HG02852 (cell line): Measurements from ENCODE around the gene MT1E.
"Not testable (repeated sequence)": the region's sequence is repeated elsewhere in the genome, so short reads cannot be mapped to it uniquely, and the experiment has no call there.

Experiments used
- ATAC-seq: cut with Tn5 transposase; IDR thresholded peaks from one replicate; pipeline ENCODE4 v1.9.1; 2021; ENCODE audit warnings: mild to moderate bottlenecking, moderate library complexity; ENCODE audit not compliant: unreplicated experiment

The MT1E gene

DNA sequence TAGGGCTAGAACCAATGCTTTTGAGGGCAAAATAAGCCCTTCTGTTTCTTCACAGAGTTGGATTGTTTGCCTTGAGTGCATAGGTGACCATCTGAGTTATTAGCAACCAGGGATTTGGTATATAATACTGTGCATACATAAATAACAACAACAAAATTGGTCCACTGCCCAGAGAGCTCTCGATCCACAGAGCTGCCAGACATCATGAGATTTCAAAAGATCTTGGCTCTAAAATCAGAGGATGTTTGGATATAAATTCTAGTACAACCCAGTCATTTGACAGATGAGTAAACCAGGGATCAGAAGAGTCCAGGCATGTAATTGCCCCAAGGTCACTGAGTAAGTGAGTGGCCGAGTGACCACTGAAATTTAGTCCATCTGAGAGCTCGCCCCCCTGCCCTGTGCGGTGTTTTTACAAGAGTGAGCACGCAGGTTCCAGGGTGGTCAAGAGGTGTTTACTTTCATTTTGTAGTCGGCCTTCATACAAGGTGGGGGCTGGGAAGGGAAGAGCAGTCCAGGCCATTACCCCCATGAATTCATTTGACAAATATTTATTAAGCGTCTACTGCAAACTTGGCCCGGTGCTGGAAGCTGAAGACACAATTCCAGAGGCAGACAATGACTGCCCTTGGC lies 19.0 kb upstream of the MT1E start:
- no peak for ATAC-seq

DNA sequence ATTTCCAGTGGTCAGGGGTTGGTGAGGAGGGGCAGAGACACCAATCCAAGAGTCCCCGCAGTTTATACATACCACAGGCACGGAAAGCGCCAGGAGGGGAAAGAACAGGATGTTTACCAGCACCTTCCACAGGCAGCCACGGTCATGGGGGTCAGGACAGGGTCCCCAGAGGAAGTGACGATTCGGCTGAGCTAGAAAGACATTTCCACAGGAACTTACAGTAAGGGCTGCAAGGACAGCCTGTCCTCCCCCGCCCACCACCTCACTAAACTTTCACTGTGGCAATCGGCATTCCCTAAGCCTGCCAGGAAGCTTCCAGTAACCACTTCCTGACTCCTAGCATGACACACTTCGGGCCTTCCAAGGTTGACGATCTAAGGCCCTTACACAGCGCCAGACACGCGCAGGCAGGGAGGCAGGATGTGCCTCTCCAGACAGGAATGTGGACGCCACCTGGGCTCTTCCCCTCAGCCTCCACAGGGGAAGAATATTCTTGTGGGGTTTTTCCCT lies 18.4 kb upstream of the MT1E start:
- no peak for ATAC-seq

DNA sequence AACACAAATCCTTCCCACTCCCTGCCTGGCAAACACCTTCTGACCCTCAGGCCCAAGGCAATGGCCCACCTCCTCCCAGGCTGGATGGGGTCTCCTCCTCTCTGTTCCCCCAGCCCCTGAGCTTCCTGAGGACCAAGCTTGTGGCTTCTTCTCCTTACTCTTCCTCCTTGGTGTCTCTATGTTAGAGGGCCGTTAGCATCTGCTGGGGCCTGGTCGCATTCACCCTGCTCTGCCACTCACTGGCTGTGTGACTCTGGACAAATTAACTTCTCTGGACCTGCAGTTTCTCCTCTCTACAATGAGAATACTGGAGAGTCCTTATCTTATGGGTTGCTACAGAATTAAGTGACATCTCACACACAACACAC lies 17.9 kb upstream of the MT1E start:
- no peak for ATAC-seq

DNA sequence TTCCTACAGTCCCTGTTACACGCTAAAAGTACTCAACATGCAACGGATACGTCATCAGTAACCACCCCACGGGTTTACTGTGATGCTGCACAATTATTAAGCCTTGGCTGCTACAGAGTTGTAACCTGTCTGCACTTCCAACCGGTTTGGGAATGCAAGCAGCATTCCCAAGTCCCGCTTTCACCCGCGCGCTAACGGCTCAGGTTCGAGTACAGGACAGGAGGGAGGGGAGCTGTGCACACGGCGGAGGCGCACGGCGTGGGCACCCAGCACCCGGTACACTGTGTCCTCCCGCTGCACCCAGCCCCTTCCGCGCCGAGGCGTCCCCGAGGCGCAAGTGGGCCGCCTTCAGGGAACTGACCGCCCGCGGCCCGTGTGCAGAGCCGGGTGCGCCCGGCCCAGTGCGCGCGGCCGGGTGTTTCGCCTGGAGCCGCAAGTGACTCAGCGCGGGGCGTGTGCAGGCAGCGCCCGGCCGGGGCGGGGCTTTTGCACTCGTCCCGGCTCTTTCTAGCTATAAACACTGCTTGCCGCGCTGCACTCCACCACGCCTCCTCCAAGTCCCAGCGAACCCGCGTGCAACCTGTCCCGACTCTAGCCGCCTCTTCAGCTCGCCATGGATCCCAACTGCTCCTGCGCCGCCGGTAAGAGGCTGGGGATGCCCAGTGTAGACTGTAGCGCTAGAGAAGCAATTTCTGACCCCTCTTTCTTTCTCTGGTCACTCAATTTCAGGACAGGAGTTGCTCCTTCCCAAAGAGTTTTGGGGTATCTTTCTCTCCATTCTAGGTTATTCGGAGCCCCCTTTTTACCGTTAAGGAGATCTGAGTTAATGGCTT lies 17.3 kb upstream of the MT1E start, which contains the start of gene MT2A:
MT2A (plus strand) TSS at position 542 of the 833 bp plus-strand sequence; CDS start at position 614, 72 bp downstream.
- ATAC-seq: peak; percentile 88

DNA sequence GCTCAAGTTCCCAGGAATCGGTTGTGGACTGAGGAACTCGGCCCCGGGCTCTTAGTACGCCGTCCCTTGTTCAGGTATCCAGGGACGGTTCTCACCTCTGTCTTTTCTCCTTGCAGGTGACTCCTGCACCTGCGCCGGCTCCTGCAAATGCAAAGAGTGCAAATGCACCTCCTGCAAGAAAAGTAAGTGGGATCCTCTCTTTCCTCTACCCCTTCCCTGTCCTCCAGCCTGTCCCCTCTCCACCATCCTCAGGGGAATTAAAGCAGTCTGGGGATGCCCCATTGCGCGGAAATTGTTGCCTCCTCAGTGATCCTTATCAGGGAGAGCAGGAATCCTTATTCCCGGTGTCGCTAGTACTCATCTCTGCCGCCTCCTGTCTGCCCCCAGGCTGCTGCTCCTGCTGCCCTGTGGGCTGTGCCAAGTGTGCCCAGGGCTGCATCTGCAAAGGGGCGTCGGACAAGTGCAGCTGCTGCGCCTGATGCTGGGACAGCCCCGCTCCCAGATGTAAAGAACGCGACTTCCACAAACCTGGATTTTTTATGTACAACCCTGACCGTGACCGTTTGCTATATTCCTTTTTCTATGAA lies 16.6 kb upstream of the MT1E start:
- no peak for ATAC-seq

DNA sequence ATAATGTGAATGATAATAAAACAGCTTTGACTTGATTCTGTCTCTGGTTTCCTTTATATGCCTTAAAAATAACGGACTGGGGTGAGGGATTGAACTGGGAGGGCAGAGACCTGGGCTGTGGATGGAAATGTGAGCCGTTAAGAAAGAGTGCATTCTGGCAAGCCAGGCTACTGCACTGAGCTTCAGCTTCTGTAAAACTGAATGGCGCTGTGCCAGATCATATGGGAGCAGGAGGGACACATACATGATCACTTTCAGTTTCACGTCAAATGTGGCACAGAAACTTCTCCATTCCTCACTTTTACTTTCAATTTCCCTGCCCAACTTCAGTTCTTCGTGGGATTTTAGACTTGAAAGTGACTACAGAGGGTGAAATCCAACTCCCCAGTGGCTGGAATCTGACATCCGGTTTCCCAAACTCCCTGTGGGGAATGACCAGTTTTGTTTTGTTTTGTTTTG lies 16.1 kb upstream of the MT1E start:
- ATAC-seq: peak; percentile 38

DNA sequence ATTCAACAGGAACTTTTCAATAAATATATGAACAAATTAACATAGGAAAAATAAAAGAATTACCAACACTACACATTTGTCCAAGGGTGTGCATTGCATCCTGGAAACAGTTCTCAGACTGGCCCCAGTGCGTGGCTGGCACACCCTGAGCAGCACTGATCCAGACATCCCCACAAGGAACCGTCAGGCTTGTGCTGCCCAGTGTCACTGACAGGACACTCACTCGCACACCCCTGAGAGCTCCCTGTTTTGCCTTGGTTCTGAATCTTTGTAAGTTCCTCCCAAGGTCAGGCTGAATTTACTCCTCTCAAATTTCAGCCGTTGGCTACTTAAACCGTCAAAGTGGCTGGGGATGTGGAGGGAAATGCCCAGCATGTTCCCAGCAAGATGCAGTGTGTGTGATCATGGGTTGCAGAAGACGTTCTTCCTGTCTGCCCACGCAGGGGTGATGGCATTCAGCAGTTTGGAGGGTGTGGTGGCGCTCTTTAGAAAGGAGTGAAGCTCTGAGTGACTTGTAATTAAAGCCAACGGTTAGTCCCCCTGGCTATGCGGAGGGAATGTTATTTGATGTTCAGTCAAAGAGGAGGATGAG lies 15.5 kb upstream of the MT1E start:
- ATAC-seq: no peak

DNA sequence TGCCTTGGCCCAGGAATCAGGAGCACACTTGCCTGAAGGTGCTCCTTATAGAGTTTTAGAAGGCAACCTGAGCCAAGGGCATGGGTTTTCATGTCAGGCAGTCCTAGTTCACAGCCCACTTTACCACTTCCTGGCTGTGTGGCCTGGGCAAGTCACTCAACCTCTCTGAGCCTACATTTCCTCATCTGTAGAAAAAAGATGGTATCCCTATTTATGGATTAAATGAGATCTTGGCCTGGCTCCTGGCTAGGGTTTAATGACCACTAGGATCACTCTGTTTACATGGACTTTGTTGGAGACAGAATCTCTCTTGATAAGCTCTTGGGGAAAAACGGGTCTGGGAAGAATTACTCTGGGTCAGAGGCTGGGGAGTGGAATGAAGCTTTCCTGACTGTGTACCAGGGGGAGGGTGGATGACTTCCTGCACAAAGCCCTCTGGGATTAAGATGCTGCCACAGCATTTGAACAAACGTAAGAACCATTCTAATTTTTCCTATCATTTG lies 14.9 kb upstream of the MT1E start:
- no peak for ATAC-seq

DNA sequence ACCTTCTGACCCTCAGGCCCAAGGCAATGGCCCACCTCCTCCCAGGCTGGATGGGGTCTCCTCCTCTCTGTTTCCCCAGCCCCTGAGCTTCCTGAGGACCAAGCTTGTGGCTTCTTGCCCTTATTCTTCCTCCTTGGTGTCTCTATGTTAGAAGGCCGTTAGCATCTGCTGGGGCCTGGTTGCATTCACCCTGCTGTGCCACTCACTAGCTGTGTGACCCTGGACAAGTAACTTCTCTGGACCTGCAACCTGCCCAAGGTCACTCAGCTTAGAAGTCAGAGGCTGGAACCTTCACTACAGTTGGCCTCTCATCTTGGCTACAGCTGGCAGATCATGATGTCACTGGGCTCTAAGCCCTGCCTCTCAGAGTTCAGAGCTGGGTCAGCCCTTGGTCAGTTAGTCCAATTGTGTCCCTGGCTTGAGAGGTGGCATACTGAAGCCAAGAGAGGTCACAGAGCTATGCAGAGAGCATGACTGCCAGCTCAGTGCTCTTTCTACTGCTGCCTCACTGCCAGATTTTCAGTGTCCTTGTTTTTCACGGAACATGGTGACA lies 14.2 kb upstream of the MT1E start:
- no peak for ATAC-seq

DNA sequence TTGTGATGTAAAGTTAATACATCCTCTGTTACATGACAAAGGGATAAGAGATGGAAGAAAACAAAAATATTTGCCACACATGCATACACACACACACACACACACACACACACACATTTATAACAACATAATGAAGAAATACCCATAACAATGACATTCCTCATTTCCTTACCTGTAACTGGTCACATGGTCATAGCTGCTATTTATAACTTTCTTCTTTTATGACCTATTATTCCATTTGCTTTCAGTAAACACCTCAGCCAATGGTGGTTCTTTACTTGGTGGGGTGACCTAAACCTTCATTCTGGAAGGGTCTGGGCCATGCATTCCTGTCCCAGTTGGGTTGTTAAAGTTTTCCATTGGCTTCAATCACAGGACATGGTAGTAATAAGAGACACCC lies 11.9 kb upstream of the MT1E start:
- no peak for ATAC-seq

DNA sequence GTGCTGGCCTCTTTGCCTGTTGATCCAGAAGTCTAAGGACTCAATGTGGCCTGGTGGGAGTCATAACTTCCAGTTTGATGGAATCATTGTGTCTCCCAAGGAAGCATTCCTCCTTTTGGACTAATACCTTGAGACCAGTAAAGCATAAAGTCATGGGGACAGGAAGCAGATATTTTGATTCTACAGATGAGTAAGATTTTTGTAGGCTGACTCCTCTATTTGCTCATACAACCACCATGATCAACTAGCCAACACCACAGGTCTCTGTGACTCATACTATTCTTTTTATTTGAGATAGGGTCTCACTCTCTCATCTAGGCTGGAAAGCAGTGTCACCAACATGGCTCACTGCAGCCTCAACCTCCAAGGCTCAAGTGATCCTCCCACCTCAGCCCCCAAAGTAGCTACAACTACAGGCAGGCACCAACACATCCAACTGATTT lies 11.0 kb upstream of the MT1E start:
- ATAC-seq: no peak

DNA sequence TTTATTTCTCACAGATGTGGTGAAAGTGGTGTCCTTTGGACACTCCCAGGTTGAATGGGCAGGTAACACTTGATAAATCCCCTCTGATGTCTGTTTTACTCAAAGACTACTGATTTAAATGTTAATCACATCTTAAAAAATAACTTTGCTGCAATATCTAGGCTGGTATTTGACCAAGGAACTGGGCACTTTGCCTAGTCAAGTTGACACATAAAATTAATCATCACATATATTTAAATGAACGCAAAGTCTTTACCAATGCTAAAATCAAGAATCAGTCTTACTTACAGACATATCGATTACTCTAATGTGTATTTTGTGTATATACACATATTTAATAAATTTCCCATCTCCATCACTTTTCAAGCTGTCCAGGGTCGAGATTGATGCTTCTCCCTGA lies 10.2 kb upstream of the MT1E start:
- ATAC-seq: no peak

DNA sequence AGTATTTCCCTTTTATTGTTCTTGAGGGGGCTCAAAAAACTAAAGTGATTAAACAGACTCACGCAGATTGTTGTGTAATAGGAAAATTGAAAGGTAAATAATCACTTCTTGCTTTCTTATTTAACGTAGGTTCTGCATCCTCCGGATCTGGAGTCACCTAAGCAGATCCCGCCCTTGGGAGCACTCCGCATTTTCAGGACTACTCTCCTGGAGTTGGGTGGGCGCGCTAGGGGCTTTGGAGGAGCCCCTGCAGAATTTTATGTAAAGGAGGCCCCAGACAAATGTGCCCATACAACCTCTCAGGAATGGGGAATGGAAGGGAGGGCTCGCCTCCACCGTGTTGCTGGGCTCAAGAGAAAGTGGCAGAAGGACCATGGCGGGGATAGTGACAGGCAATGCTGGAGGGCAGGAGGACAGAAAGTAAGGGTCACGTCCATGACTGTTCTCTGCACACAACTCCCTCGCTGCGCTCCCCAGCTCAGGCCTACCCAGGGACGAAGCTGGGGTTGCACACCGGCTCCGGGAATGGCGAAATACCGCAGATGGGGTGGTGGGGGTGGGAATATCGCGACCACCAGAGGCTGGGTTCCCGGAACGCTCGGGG lies 8.9 kb upstream of the MT1E start:
- ATAC-seq: no peak

DNA sequence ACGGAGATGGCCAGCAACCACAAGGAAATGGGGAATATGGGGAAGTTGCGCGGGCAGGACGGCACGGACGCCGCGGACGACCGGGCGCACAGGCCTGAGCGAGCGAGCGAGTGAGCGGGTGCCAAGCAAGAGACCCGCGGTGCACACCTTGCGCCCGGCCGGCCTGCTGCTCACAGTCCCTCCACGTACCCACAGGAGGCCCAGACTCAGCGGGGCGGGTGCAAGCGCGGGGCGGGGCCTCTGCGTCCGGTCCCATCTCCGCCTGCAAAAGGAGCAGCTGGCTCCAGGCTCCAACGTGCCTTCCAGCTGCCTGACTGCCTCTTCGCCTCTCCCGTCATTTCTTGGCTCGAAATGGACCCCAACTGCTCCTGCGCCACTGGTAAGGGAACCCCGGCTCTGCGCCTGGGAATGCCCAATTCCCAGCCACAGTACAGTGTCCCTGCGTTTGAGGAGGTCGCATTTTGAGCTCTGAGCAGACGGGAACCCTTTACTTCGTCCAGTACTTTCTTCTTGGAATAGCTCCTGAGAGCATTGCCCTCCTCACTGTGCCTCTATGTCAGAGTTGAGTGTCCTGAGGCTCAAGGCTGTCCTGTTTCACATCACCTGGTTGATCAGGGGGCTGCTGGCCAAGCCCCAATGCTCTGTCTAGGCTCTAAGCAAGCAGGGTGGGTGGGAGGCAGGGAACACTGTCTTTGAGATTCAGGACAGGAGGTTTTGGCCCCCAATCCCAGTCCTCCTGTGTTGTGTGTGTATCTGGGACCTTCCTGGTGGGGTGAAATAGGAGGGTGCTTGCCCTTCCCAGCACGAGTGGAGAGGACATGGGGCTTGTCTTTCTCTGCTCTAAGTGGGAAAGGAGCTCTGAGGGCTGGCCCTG lies 8.1 kb upstream of the MT1E start:
- ATAC-seq: no peak

DNA sequence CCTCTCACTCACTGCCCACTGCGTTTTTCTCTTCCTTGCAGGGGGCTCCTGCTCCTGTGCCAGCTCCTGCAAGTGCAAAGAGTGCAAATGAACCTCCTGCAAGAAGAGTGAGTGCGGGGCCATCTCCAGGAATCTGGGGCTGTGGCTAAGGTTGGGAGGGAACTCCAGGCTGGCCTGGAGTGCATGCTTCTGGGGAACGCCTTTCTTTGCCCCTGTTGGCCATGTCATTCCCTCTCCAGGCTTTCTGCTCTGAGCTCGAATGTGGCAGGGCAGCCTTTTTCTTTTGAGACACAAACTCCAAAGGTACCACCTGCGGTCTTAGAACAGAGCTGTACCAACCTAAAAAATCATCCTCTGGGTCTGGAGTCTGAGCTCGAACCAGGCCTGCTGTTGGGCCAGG lies 7.4 kb upstream of the MT1E start:
- ATAC-seq: no peak

DNA sequence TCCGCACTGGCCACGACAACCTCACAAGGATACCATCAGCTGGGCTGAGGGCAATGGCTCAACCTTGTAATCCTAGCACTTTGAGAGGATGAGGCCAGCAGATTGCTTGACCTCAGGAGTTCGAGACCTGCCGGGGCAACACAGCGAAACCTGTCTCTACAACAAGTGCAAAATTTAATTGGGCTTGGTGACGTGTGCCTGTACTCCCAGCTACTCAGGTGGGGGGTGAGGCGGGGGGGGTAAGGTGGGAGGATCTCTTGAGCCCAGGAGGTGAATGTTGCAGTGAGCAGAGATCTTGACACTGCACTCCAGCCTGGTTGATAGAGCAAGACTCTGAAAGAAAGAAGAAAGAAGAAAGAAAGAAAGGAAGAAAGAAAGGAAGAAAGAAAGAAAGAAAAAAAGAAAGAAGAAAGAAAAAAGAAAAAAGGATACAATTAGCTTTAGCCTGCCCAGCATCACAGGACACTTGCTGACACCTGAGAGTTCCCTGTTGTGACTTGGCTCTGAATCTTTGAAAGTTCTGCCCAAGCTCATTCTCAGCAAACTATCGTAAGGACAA lies 5.2 kb upstream of the MT1E start:
- no peak for ATAC-seq

DNA sequence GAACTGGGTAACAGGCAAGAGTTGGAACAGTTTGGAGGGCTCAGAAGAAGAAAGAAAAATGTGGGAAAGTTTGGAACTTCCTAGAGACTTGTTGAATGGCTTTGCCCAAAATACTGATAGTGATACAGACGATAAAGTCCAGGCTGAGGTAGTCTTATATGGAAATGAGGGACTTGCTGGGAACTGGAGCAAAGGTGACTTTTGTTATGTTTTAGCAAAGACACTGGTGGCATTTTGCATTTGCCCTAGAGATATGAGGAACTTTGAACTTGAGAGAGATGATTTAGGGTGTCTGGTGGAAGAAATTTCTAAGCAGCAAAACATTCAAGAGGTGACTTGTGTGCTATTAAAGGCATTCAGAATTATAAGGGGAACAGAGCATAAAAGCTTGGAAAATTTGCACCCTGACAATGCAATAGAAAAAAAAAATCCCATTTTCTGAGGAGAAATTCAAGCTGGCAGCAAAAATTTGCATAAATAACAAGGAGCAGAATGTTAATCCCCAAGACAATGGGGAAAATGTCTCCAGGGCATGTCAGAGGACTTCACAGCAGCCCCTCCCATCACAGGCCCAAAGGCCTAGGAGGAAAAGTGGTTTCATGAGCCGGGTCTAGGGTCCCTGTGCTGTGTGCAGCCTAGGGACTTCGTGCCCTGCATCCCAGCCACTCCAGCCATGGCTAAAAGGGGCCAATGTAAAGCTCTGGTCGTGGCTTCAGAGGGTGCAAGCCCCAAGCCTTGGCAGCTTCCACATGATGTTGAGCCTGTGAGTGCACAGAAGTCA lies 3.7 kb upstream of the MT1E start:
- not testable (repeated sequence) for ATAC-seq

DNA sequence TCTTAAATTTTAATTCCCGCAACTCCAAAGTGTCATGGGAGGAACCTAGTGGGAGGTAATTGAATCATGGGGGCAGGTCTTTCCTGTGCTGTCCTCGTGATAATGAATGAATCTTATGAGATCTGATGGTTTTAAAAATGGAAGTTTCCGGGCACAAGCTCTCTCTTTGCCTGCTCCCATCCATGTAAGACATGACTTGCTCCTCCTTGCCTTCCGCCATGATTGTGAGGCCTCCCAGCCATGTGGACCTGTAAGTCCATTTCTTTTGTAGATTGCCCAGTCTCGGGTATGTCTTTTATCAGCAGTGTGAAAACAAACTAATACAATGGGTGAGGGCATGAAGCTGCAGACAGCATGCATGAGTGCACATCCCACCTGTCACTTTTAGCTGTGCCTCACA lies 2.4 kb upstream of the MT1E start:
- not testable (repeated sequence) for ATAC-seq
